GM20000 (cell line): ENCODE measurements around the gene SIX3.

Experiments used
- DNase-seq: peaks from one replicate; pipeline ENCODE4 v3.0.0; 2012; ENCODE audit warnings: low spot score
- TF ChIP-seq, protein P1 (sequence below): IDR thresholded peaks from 2 replicates; pipeline ENCODE4 v1.5.1; 2012; ENCODE audit warnings: mild to moderate bottlenecking, control low read depth; ENCODE audit errors: extremely low read depth, missing control alignments

The SIX3 gene

DNA sequence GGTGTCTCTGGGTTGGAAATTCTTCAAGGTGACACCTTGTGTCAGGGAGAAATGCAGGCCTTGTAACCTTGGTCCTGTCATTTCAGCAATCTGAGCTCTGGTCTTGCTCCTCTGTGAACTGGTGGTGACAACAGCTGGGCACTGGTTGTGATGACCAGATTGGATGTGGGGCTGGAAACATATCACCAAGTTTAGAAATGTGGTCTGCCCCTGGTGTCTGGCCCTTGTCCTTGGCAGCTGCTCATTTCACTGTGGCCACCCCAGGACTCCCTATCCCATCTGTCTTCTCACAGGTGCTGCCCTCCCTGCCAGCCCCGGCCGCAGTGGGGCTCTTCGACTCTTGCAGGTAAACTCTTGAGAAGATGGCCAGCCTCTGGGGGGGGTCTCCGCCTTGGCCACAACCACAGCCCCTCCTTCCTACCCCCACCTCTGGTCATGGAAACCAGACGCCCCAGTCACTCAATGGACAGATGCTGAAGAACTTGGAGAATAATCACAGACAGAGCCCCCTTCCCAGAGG is 20.7 kb downstream of the SIX3 start:
- DNase-seq: no peak
- TF ChIP-seq, protein P1, sequence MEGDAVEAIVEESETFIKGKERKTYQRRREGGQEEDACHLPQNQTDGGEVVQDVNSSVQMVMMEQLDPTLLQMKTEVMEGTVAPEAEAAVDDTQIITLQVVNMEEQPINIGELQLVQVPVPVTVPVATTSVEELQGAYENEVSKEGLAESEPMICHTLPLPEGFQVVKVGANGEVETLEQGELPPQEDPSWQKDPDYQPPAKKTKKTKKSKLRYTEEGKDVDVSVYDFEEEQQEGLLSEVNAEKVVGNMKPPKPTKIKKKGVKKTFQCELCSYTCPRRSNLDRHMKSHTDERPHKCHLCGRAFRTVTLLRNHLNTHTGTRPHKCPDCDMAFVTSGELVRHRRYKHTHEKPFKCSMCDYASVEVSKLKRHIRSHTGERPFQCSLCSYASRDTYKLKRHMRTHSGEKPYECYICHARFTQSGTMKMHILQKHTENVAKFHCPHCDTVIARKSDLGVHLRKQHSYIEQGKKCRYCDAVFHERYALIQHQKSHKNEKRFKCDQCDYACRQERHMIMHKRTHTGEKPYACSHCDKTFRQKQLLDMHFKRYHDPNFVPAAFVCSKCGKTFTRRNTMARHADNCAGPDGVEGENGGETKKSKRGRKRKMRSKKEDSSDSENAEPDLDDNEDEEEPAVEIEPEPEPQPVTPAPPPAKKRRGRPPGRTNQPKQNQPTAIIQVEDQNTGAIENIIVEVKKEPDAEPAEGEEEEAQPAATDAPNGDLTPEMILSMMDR: no peak

DNA sequence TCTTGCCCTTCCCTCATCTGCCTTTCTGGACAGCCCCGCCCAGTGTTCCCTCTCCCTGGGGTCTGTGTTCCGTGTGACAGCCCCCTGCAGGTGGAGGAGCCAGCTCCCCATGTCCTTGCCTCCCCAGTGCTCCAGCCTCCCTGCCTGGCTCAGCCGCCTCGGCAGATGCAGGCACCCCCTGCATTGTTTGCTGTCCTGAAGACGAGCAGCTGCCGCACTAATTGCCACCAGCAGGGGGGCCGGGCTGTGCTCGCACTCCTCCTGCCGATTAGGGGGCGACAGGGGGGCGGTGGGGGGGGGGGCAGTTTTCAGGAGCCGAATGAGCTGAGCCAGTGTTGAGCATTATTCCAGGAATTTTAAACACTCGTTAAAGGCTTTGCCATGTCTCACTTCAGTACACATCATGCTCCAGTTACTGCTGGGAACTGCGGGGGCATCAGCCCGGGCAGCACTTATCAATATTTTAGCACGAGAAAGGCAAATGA is 23.3 kb downstream of the SIX3 start:
- DNase-seq: no peak
- TF ChIP-seq, protein P1: peak; percentile 19

DNA sequence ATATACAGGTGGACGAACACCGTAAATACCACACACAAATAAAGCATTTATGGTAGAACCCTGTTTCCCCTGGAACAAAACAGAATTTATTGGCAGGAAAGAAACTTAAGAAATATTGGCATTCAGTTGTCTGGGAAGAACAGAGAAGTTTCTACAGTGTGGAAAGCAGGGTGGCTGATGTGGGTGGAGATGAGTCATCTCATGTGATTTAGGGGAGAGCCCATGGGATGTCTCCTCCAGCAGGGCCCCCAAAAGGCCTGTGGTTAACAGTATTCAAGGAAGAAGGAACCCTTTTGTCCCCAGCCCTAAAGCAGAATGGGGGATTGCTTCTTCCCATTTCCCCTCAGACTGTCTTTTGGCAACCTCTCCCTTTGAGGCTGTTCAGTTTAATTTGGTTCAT is 24.2 kb downstream of the SIX3 start:
- DNase-seq: no peak
- TF ChIP-seq, protein P1: no peak

DNA sequence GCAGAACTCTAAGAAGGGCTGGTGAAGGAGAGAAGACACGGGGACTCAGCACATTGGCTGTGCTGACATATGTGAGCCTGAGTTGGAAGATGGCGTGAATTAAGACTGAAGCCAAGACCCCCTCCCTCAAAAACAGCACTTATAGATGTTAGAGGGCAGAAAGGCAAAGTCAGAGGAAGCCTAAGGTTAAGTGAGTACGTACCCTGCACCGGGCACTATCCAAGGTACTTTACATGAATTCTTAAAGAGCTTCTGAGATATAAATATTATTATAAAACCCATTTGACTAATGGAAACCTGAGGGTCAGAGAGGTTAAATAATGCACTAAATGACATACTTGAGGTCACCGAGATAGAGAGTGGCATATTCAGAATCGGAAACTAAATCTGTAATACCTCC is 25.6 kb downstream of the SIX3 start:
- TF ChIP-seq, protein P1: no peak
- DNase-seq: no peak

DNA sequence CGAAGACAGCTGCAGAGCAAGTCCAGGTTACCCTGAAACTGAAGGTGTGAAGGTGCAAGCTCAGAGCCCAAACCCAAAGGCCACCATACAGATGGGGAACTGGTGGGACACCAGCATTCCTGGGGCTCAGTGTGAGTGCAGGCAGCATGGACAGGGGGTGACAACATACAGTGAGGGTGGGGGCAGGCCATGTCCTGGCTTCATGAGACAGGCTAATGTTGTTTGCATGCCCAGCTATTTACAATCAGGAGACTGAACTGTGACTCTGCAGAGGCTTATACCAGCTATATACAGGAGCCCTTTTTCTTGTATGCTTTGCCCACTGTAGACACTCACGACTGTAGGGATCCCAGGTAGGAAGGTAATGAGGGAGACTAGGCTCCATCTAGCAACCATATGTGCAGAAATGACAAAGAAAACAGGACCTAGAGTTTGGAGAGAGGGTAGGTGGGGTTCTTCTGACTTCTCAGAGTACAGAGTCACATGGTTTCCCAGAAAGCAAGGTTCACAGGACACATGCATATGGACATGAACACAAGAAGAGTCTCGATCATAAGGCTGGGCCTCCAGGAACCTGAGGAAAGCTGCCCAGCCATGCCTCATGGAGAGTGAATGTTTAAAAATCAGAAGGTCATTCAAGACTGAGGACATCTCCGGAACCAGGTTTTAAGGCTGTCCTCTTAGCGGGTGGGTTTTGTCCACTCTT is 26.4 kb downstream of the SIX3 start:
- TF ChIP-seq, protein P1: no peak
- DNase-seq: no peak

DNA sequence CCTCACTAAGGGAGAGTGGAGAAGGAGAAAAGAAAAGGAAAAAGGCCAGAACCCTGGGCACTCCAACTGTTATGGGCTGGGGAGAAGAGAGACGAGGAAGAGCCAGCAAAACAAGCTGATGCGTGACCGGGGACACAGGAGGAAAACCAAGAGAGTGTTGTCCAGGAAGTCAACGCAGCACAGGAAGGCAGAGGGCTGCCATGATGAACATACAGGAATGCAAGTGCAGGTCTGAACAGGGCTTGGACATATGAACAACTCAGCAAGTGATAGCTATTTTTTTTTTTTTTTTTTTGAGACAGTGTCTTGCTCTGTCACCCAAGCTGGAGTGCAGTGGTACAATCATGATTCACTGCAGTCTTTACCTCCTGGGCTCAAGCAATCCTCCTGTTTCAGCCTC is 28.4 kb downstream of the SIX3 start:
- TF ChIP-seq, protein P1: no peak
- no peak for DNase-seq

DNA sequence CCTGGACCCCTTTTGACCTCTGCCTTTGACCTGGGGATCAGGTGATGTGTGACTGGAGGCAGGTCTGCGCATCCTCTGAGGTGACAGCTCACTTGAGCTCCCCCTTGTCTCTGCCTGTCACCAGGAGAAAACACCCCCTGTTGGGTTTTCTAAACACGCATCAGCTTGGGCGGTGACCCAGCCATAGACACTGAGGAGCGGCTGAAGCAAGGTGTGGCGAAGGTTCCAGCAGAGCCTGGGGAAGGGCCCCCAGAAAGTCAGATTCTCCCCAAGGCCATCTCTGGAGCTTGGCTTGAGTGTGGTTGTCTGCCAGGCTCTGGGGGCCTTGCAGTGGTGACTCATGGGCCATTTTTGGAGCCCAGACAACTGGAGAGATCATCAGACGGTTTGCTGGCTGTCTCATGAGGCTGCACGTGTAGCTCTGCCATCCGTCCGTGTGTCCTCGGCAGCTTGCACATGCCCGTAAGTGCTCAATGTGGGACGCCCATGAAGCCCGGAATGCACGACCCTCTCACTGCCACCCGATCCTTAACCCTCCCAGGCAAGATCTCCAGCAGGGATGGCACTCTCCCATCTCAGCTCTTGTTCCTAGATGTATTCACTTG is 29.4 kb downstream of the SIX3 start:
- TF ChIP-seq, protein P1: no peak
- peak; percentile 4 for DNase-seq
